Stimulated activated CD4-positive, alpha-beta T cell treated with anti-CD3 and anti-CD28 coated beads, Interleukin-1b, Interleukin-23, amount 100 ng/mL, for 4 hours (primary cell): ENCODE measurements around the gene RHEBL1.

Experiments
- DNase-seq, 2 donors: peaks; one replicate each; pipeline ENCODE4 v3.0.0-alpha.2; 2020; ENCODE audit warnings: low read depth in 2 of 2

The RHEBL1 gene, protein sequence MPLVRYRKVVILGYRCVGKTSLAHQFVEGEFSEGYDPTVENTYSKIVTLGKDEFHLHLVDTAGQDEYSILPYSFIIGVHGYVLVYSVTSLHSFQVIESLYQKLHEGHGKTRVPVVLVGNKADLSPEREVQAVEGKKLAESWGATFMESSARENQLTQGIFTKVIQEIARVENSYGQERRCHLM

GRCh38 chr12:49069507-49070346 is at the start of gene RHEBL1:
Gene RHEBL1, minus strand, starts transcription at chr12:49069979. Its CDS starts 194 bp downstream, at chr12:49069785.
- DNase-seq: peak; percentile 98

- no peak for DNase-seq
Measured at GRCh38 chr12:49111206-49111605, 41.4 kb upstream of the RHEBL1 start.

DNA sequence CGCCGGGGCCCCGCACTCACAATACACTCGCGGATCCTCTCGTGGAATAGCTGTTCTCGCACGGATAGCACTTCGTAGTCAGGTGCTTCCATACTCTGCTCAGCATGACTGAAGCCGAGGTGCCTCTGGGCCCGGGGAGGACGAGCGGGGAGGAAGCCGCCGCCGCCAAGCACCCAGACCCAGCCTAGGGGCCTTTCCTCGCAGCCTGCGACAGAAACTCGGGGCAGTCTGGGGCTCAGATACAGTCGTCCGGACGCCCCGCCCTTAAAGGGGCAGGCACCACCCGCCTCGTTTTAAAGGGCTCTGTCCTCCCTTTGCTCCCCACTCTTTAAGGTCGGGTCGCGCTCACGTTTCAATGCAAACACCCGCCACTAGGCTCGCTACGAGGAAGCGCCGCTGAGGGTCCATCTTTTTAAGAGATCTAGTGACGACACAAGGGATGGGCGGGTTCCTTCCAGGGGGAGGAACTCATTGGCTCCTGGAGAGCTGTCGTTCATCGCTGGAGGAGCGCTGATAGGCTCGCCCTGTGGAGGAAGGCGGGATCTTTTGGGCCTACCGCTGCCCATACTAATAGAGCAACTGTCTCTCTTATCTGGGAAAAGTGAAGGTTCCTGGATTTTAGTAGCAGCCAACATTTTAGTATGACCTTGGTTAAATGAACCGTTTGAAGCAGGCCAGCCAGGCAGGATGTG is 40.8 kb upstream of the RHEBL1 start, which contains the start of gene LMBR1L:
Gene LMBR1L (minus strand): TSS at position 384 of the 692 bp plus-strand sequence. CDS start 292 bp downstream, at position 92.
- DNase-seq: peak; percentile 81 to 90

GRCh38 chr12:49109641-49110463 is 40.1 kb upstream of the RHEBL1 start:
- no peak for DNase-seq

DNA sequence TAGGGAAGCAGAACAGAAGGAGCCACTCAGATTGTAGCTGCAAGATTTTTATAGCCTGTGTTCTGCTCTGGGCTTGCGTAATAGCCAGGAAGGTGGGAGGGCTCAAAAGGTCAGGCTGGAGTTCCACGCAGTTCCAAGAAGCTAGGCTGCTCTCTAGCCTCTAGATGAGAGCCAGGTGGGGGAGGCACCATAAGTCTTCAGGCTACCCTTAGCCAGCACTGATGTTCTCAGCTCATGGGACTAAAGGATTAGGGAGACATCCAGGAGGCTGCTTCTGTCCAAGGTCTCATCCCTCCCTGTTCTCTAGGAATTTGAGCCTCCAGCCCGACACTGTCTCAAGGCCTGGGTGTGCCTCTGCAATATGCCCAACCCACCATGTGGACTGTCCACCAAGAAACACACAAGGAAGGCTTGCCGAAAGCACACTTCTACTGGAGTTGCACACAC is 39.2 kb upstream of the RHEBL1 start:
- no peak for DNase-seq

DNA sequence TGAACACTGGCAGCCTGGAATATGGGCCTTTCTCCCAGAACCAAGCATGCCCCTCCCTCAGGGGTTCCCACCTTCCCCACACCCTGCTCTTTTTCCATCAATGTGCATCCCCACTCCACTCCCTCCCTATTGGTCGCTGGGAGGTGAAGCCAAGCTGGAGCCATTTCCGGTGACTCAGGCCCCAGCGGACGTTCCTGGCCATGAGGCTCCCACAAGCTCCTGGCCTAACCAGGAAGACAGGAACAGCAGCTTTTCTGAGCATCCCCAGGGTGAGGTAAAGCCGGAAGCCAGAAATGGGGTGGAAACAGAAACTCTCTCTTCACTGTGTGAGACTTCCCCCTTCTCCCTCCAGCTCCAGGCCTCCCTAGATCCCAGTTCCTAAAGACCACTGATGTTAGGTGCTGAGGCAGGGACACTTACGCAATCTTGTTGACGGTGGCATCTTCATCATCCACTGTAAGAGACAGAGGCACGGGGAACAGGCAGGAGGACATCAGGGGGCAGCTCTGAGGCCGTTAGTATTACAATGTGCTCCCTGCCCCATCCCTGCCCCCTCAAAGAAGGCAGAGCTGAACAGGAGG is 35.8 kb upstream of the RHEBL1 start:
- DNase-seq: no peak

GRCh38 chr12:49104822-49105221 is 35.0 kb upstream of the RHEBL1 start:
- no peak for DNase-seq

- DNase-seq: no peak
Measured at GRCh38 chr12:49100380-49100779, 30.6 kb upstream of the RHEBL1 start.

GRCh38 chr12:49098703-49099102 is 28.9 kb upstream of the RHEBL1 start:
- DNase-seq: no peak

DNA sequence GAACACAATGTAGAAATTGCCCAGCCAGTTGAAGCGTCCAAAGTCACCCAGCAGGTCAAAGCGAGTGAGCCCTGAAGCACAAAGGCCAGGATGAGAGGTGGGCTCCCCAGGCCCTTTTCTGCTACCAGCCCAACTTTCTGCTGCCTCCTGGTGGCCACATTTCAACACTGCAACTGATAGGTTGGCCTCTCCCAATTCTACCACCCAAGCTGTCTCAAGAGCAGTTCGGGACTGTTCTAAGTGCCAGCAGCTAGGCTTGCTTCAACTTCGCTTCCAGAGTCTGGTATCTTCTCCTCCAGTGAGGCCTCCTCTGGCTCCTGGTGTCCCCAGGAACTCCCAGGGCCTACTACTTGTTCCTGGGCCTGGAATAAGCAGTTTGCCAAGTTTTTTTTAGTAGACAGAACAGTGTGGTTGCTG is 28.3 kb upstream of the RHEBL1 start:
- DNase-seq: peak; percentile 53 to 58

- DNase-seq: no peak
Measured at GRCh38 chr12:49097381-49097780, 27.6 kb upstream of the RHEBL1 start.

DNA sequence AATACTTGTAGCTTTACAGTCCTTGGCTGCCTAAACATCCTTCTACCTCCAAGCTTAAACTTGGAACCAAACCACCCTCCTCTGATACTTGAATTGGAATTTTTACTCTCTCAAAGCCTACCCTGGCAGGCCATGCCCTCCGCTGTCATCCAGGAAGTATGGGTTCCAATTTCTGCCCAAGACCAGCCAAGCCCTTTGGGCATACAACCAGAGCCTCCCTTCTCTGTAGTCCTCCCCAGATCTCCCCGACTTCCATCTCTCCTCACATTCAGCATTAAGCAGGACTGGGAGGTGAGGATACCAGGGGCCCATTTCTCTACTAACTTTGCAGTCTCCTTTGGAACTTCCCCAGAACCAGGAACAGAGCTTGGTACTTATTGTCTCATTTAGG is 25.2 kb upstream of the RHEBL1 start:
- no peak for DNase-seq

- DNase-seq: no peak
Measured at GRCh38 chr12:49094160-49094974, 24.6 kb upstream of the RHEBL1 start, which contains the start of gene DHH. Gene DHH, minus strand, starts transcription at chr12:49094801. Its CDS starts 289 bp downstream, at chr12:49094512.

- DNase-seq: no peak
Measured at GRCh38 chr12:49093792-49094159, 24.0 kb upstream of the RHEBL1 start.

GRCh38 chr12:49092816-49093406 is 23.1 kb upstream of the RHEBL1 start:
- no peak for DNase-seq

DNA sequence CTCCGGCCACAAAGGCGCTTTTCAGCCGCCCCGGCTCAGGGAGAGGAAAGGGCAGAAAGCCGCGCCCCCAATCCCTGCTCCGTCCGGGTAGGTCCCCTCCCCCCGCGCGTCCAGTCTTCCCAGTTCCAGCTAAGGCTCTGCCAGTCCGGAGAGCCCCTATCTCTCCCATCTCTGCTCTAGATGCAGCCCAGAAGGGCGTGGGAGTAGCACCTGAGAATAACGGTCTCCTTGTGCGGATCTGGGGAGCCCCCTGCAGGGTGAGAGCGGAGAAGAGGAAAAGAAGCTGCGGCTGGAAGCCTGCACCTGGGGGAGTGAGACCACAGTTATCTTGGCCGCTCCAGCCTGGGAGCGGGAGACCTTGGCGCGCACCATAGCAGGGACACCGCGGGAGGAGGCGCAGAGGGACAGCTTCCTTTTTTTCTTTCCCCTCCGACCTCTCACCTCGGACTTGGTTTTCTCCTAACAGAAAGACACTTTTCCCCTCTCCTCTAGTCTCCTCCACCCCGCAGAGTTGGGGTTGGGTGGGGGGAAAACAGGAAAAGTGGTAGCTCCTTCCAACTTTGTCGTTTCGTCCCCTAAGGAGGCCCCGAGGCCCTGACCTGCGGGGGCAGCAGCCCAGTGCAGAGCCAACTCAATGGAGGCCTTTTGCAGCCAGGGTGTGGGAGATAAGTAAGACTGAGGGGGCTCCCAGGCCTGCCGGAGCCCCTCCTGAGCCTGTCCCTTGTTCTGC is 22.5 kb upstream of the RHEBL1 start:
- DNase-seq: peak; percentile 53 to 56

GRCh38 chr12:49091836-49092085 is 22.0 kb upstream of the RHEBL1 start:
- DNase-seq: no peak

- no peak for DNase-seq
Measured at GRCh38 chr12:49091056-49091835, 21.5 kb upstream of the RHEBL1 start.
